Left lung (tissue), 10 donors: ENCODE measurements around the gene RALA. TPM values are rescaled to one million over a fixed set of nuclear protein-coding genes. Genes with fewer than 3 reads are reported as not detected.

Experiments
- ATAC-seq: fragments of 200-7000 bp; cut with Tn5 transposase; one replicate; pipeline ENCODE4 v1.9.1; 2020; ENCODE audit warnings: moderate library complexity
- DNase-seq, 4 donors: peaks; one replicate each; pipeline ENCODE4 v3.0.0-alpha.2; 2013 to 2020
- H3K27ac ChIP-seq, 2 donors: fragments of 200-600 bp; sonication (generic) in 1 of 2; one replicate each; pipeline versions ENCODE4 v1.5.0 to v1.8.0; 2020 to 2021
- H3K27me3 ChIP-seq, 2 donors: fragments of 200-600 bp; sonication (generic) in 1 of 2; one replicate each; pipeline versions ENCODE4 v1.5.0 to v1.8.0; 2020 to 2021
- H3K36me3 ChIP-seq, 2 donors: fragments of 200-600 bp; sonication (generic) in 1 of 2; one replicate each; pipeline versions ENCODE4 v1.5.0 to v1.8.0; 2020 to 2021
- H3K4me1 ChIP-seq, 2 donors: fragments of 200-600 bp; one replicate each; pipeline ENCODE4 v1.8.0; 2021
- H3K4me3 ChIP-seq, 2 donors: fragments of 200-600 bp; sonication (generic) in 1 of 2; one replicate each; pipeline versions ENCODE4 v1.5.0 to v1.8.0; 2020 to 2021; ENCODE audit warnings: mild to moderate bottlenecking in 1 of 2
- H3K9me3 ChIP-seq, 2 donors: fragments of 200-600 bp; sonication (generic) in 1 of 2; one replicate each; pipeline versions ENCODE4 v1.5.0 to v1.8.0; 2020 to 2021
- CTCF ChIP-seq, 2 donors: fragments of 200-600 bp; sonication (generic) in 1 of 2; IDR thresholded peaks; one replicate each; pipeline versions ENCODE4 v1.5.0 to v1.8.0; 2021; ENCODE audit warnings: antibody characterized with exemption in 2 of 2
- intact Hi-C, 2 donors: fragments of 100-400 bp; cut with DNase I; formaldehyde crosslinking; loops; one replicate each; pipeline versions ENCODE4 v1.11.2 to v1.14.2; 2022
- polyA plus RNA-seq, 6 donors: library from polyadenylated mRNA; unstranded; fragments of 120-200 nt; gene quantifications; one replicate each; pipeline ENCODE4 v1.2.1, GENCODE V29; 2013; ENCODE audit not compliant: insufficient read length in 6 of 6
- total RNA-seq, 2 donors: library from RNA; stranded (reverse); fragmentation: NEBNext Ultra II Directional; extraction: Animal tissue kit (Norgen Biotek cat#: 25700); gene quantifications; one replicate each; pipeline ENCODE4 v1.2.1, GENCODE V29; 2021
- donor health status: DM: no; HTN: yes; CAD: no.
- donor health status: DM: no; HTN: no; CAD: no.

RALA gene
- total and polyA plus RNA-seq, 8 donors, result 45.8 to 114 (median 91.5) TPM

- DNase-seq (no peak), ATAC-seq (no peak)
- Histone ChIP-seq H3K27me3 (peaks cover 0 to 17% of the 10 kb centered on the region in 2 donors), H3K9me3 (no peaks in the 10 kb centered on the region), H3K4me3 (no peak overlapping the region), H3K4me1 (peaks cover 4 to 15% of the 10 kb centered on the region in 2 donors), H3K36me3 (no peaks in the 10 kb centered on the region), H3K27ac (no peak overlapping the region)
- TF ChIP-seq CTCF (IDR thresholded peaks at IDR 0.05), result no peak
- intact Hi-C loops, result no loop called here
Measured at GRCh38 chr7:39605087-39605486, 18.3 kb upstream of the RALA start.

GRCh38 chr7:39606352-39606751, 17.0 kb upstream of the RALA start:
- H3K4me3 ChIP-seq, result no peak overlapping the region
- no peak for DNase-seq
- no peaks in the 10 kb centered on the region for H3K36me3 ChIP-seq
- no peaks in the 10 kb centered on the region for H3K9me3 ChIP-seq
- intact Hi-C loops, result no loop called here
- peaks cover 0 to 26% of the 10 kb centered on the region in 2 donors for H3K27me3 ChIP-seq
- no peak overlapping the region for H3K27ac ChIP-seq
- no peak for ATAC-seq
- TF ChIP-seq CTCF (IDR thresholded peaks at IDR 0.05), result no peak
- peaks cover 4 to 15% of the 10 kb centered on the region in 2 donors for H3K4me1 ChIP-seq

- intact Hi-C loops, result no loop called here
- Histone ChIP-seq H3K27ac (peak overlapping the region in 1 of 2 donors; percentile 31), H3K9me3 (no peaks in the 10 kb centered on the region), H3K27me3 (peaks cover 0 to 26% of the 10 kb centered on the region in 2 donors), H3K4me1 (peaks cover 4 to 15% of the 10 kb centered on the region in 2 donors), H3K4me3 (no peak overlapping the region), H3K36me3 (no peaks in the 10 kb centered on the region)
- ATAC-seq (no peak), DNase-seq (no peak)
- TF ChIP-seq CTCF (IDR thresholded peaks at IDR 0.05), result no peak
Measured at GRCh38 chr7:39606941-39607340, 16.4 kb upstream of the RALA start.

- peak overlapping the region in 1 of 2 donors; percentile 31 for H3K27ac ChIP-seq
- DNase-seq, result no peak
Measured at GRCh38 chr7:39607865-39608264, 15.5 kb upstream of the RALA start.

GRCh38 chr7:39608278-39608677, 15.1 kb upstream of the RALA start:
- TF ChIP-seq CTCF (IDR thresholded peaks at IDR 0.05), result no peak
- peak overlapping the region in 1 of 2 donors; percentile 31 for H3K27ac ChIP-seq
- no peaks in the 10 kb centered on the region for H3K36me3 ChIP-seq
- ATAC-seq (no peak), DNase-seq (no peak)
- H3K4me1 ChIP-seq, result peaks cover 4 to 15% of the 10 kb centered on the region in 2 donors
- no peaks in the 10 kb centered on the region for H3K9me3 ChIP-seq
- H3K4me3 ChIP-seq, result no peak overlapping the region
- peaks cover 0 to 26% of the 10 kb centered on the region in 2 donors for H3K27me3 ChIP-seq
- intact Hi-C loops, result no loop called here

More at GRCh38 chr7:39607865-39608264, 15.5 kb upstream of the RALA start:
- Histone ChIP-seq H3K36me3 (no peaks in the 10 kb centered on the region), H3K4me3 (no peak overlapping the region), H3K27me3 (peaks cover 0 to 26% of the 10 kb centered on the region in 2 donors), H3K4me1 (peaks cover 4 to 15% of the 10 kb centered on the region in 2 donors), H3K9me3 (no peaks in the 10 kb centered on the region)
- intact Hi-C loops, result no loop called here
- no peak for ATAC-seq
- no peak for TF ChIP-seq CTCF (IDR thresholded peaks at IDR 0.05)
